ENCODE data around the gene GPR141.

The GPR141 gene

DNA sequence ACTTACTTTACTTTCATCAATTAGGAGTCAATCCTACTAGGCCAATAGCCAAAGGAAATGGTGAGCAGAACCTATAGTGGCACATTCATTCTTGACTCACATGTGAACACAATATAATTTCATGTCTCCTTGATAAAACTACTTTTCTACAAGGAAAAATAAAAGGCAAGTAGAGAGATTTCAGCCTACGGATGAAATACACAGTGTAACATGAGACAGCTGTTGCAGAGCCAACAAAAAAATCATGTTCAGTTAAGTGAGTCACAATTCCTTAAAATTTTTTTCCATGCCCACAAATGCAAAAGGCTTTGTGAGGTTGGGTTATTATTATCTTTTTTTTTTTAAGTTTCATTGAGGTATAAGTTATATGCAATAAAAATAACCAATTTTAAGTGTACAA is 54.8 kb downstream of the GPR141 start:
- DNase-seq: no peak

DNA sequence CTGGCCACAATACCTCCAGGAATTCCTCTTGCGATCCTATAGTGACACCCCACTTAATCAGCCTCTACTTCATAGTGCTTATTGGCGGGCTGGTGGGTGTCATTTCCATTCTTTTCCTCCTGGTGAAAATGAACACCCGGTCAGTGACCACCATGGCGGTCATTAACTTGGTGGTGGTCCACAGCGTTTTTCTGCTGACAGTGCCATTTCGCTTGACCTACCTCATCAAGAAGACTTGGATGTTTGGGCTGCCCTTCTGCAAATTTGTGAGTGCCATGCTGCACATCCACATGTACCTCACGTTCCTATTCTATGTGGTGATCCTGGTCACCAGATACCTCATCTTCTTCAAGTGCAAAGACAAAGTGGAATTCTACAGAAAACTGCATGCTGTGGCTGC is 56.8 kb downstream of the GPR141 start:
- no peak for DNase-seq

GRCh38 chr7:37741776-37742175 is 58.2 kb downstream of the GPR141 start:
- DNase-seq: no peak

GRCh38 chr7:37751096-37751495 is 67.5 kb downstream of the GPR141 start:
- no peak for DNase-seq

GRCh38 chr7:37753398-37754050 is 70.0 kb downstream of the GPR141 start:
- DNase-seq: no peak

DNA sequence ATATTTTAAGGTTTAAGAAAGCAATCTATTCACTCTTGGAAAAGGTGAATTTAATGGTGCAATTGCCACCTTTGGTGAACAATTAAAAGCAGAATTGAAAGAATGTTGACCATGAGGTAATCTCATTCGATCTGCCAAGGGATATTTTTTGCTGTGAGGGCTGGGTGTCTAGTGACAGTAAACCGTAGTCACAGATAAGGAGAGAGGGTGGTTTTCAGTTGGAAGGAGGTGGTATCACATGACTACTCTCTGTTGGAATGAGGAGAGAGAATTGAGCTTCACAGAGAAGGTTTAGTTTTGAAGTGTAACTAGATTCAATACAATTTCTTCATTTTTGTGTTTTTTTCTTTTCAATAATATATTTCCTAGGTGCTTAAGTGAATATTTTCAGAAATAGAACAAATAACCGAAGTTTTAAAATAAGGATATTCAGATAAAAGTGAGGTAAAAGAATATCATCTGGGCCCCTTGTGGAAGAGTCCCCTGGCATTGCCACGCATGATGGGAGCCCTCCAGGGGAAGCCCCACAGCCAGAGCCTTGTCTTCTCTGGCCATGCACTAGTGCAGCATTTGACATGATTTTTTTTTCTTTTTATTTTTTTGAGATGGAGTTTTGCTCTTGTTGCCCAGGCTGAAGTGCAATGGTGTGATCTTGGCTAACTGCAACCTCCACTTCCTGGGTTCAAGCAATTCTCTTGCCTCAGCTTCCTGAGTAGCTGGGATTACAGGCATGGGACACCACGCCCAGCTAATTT is 73.4 kb downstream of the GPR141 start:
- DNase-seq: no peak

GRCh38 chr7:37757563-37757962 is 74.0 kb downstream of the GPR141 start:
- no peak for DNase-seq

DNA sequence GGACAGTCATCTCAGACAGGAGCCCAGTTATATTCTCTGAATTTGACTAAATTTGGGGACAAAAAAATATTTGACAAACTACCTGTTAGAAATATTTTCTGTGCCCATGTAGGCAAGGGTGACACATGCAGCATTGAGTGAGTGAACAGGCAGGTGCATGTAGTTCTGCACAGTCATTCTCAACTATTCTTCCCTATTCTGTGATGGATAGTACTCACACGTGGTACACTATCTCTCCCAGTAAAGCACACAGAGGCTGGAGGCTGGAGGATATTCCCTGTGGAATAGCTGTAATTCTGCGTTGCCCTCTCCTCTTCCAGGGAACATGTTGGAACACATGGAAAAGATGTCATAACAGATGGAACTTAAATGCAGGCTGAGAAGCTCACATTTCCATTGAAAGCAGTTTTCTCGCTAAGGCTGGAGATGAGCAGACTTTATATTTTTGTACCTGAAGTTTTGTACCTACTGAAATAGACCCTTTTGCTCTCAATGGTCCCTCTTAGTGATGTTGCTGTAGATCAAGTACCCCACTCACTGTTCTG is 75.0 kb downstream of the GPR141 start:
- no peak for DNase-seq

DNA sequence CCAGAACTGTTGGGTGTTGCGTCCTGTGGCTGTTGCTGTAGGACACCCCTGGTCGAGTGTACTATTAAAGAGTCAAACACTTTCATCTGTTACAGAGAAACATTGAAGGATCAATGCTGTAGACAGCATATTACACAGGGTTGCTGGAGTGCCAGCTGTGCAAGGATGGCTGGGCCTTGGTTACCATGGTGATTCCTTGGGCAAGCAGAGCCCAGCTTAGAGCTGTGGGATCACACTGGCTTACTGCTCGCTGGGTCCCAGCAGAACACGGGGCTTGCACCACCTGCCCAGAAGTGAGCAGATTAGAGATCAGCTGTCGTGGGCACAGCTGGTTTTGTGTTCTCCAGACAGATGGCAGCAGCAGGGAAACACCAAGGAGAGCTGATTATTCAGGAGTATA is 76.0 kb downstream of the GPR141 start:
- no peak for DNase-seq

- DNase-seq: no peak
These were observed 81.9 kb downstream of the GPR141 start for GRCh38 chr7:37765421-37765829.

GRCh38 chr7:37765872-37766525 is 82.4 kb downstream of the GPR141 start:
- DNase-seq: no peak

GRCh38 chr7:37768611-37769010 is 85.0 kb downstream of the GPR141 start:
- DNase-seq: no peak

- no peak for DNase-seq
These were observed 85.7 kb downstream of the GPR141 start for GRCh38 chr7:37769291-37769690.

- no peak for DNase-seq
These were observed 86.2 kb downstream of the GPR141 start for GRCh38 chr7:37769726-37770125.

DNA sequence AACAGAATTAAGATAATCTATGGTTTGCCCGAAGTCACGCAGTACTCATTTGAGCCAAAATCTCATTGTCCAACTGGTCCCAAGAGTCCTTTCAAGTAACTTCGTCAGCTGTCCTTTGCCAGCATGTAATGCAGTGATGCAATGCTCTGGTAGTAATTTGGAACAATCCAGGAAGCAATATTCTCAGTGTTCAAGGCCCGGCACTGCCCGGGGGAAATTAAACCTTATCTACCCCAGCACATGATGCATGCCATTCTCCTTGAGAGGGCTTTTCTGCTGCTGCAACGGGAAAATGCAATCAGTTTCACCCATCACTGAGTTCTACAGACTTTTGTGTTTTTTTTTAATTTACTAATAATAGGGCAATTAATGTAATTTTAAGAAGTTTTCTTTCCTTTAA is 87.3 kb downstream of the GPR141 start:
- no peak for DNase-seq

GRCh38 chr7:37771342-37771741 is 87.8 kb downstream of the GPR141 start:
- no peak for DNase-seq

DNA sequence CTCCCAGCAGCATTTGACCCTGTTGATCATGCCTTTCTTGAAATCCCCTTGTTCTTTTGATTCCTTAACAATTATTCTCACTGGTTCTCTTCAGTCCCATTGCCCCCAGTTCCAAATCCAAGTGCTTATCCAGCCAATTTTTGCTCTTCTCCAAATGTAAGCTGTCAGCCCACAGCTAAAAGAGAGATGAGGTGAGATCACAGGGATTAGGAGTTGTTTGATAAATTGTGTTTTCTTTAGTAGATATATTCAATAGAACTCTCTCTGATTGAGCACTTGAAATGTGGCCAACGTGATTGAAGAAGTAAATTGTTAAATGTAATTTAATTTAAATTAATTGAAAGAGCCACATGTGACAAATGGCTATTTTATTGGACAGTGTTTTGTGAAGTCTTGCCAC is 88.2 kb downstream of the GPR141 start:
- no peak for DNase-seq

DNA sequence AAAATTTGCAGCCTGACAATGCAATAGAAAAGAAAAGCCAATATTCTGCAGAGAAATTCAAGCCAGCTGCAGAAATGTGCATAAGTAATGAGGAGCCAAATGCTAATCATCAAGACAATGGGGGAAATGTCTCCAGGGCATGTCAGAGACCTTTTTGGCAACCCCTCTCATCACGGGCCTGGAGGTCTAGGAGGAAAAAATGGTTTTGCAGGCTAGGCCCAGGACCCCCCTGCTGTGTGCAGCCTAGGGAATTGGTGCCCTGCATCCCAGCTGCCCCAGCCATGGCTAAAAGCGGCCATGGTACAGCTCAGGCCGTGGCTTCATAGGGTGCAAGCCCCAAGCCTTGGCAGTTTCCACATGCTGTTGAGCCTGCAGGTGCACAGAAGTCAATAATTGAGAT is 92.4 kb downstream of the GPR141 start:
- DNase-seq: no peak

DNA sequence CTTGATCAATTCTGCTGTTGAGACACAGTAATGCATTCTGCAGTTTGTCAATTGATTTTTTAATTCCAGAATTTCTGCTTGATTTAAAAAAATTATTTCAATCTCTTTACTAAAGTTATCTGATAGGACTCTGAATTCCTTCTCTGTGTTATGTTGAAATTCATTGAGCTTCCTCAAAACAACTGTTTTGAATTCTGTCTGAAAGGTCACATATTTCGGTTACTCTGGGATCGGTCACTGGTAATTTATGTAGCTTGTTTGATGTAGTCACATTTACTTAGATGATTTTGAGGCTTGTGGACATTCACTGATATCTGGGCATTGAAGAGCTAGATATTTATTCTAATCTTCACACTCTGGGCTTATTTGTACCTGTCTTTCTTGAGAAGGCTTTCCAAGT is 97.6 kb downstream of the GPR141 start:
- no peak for DNase-seq

GRCh38 chr7:37782166-37782565 is 98.6 kb downstream of the GPR141 start:
- no peak for DNase-seq

GRCh38 chr7:37784015-37784414 is 100.4 kb downstream of the GPR141 start:
- no peak for DNase-seq

DNA sequence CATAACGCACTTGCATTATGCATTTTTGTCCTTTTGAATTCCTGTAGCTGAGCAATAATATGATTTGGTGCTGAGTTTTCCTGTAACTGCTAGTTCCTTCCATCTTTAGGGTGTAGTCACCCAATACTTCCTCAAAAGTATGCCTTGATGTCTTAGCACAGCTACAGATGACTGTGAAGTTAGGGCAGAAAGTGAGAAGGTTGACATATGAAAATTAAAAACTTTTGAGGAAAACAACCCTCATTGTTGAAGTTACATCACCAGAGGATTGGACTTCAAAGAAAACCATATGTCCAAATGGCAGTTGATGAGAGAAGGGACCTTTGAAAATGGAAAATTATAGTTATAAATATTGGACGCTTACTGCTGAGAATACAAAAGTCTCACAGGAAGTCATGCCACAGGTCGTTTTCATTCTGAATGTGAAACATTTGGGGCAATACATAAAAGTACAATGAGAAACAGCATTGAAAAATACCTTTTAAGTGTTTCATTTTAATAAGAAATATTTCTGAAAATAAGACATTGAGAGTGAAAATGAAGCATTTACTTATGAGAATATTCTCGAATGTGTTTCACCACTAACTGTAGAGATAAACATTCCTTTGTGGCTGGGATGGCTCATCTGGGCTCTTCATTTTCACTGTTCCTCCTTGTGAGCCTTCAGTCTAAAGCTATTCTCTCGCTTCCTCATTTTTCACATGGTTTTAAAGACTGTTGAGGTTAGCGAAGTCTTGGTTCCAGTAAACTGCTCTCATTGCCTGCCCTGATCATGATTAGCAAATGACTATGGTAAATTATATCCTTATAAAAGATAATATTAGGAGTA is 103.4 kb downstream of the GPR141 start:
- DNase-seq: no peak
